Measurements from ENCODE around the gene MAP1LC3A.

GRCh38 chr20:34582221-34582620, 23.7 kb downstream of the MAP1LC3A start:
- TF ChIP-seq EZH2phosphoT487 (IDR thresholded peaks at IDR 0.05; ENCODE audit: low read length) (no peak), CTCF (IDR thresholded peaks at IDR 0.05; ENCODE audit: low read length) (no peak)
